ENCODE data around the gene FUBP3. TPM values are rescaled to one million over a fixed set of nuclear protein-coding genes. Genes with fewer than 3 reads are reported as not detected.
"Not testable (repeated sequence)": the region's sequence is repeated elsewhere in the genome, so short reads cannot be mapped to it uniquely, and the experiment has no call there.

The FUBP3 gene
- total and polyA plus RNA-seq, 12 donors, result 18.3 to 52.3 (median 39.3) TPM

DNA sequence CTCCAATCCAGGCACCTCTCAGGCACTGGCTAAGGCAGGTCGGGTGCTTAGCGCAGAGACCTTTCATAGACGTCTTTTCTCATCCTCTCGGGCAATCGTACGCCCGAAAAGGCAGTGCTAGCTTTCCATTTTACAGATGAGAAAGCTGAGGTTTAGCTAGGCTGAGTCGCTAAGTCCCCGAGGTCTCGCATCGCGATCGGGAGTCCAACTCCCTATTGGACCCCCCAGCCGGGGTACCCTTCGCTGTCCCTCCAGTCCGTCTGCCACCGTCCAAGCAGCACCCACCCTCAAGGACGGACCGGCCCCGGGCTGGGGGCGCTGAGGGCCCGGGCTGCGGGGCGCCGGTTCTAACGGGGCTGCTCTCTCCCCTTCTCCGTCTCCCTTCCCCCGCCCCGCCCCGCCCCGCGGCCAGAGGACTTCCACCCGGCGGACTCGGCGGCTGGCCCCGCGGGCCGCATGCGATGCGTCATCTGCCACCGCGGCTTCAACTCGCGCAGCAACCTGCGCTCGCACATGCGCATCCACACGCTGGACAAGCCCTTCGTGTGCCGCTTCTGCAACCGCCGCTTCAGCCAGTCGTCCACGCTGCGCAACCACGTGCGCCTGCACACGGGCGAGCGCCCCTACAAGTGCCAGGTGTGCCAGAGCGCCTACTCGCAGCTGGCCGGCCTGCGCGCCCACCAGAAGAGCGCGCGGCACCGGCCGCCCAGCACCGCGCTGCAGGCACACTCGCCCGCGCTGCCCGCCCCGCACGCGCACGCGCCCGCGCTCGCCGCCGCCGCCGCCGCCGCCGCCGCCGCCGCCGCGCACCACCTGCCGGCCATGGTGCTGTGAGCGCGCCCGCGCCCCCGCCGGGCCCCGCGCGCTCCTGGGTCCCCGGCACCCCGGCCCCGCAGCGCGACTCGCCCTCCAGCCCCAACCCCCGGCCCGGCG is 101.7 kb downstream of the FUBP3 start:
- Histone ChIP-seq H3K9me3 (replicated peaks in 1 of 3) (no peaks in the 10 kb centered on the region), H3K4me3 (peak overlapping the region in 2 of 4 donors; percentile 20 to 54), H3K27me3 (no peaks in the 10 kb centered on the region), H3K36me3 (replicated peaks in 1 of 2) (no peaks in the 10 kb centered on the region), H3K4me1 (replicated peaks in 1 of 2) (peaks cover 8 to 13% of the 10 kb centered on the region in 2 donors), H3K27ac (peak overlapping the region in 1 of 5 donors; percentile 63)
- DNase-seq, result peak; percentile 86 to 91 (median 90)
- TF ChIP-seq CTCF (IDR thresholded peaks at IDR 0.05), result no peak
- TF ChIP-seq POLR2A (IDR thresholded peaks at IDR 0.05), result no peak
- WGBS, 4 donors, result 2 to 23% (median 5%) methylated on average over 9 to 97 of the region's 116 CpGs
- intact Hi-C loops (cut with DNase I), result no loop called here

DNA sequence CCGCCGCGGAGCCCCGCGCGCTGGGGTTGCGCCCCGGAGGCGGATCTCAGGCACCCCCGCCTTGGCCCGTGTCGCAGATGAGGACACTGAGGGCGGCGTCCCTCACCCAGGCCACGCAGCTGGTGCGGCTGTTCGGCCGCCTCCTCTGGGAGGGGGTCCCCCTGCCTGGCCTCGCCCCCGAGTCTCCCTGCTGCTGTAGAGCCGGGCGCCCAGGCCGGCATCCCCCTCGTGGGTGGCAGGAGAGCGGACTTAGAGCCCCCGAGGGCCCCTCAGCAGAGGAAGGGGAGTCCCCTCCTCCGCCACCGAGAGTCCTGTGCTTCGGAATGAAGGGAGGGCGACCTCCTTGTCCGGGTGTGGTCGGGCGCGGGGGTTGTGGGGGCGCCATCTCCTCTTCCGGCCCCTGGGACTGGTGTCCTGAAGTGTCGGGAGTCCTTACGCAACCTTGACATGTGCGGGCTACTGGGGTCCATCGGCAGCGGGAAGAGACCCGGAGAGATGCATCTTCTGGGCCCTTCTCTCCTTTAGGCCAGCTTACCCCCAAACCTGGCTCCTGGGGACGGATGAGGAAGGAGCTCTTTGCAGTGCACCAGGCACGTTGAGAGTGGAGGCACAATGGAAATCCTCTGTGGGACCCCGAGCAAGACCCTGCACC is 102.5 kb downstream of the FUBP3 start:
- H3K27ac ChIP-seq, result peak overlapping the region in 2 of 5 donors; percentile 38 to 63
- intact Hi-C loops (cut with DNase I), result loop anchor here in 1 of 2 donors (2.0 kb wide), 1 partner anchor 221 kb away; no protein-coding TSS in a partner anchor
- peak overlapping the region in 2 of 4 donors; percentile 16 to 54 for H3K4me3 ChIP-seq
- WGBS, 4 donors, result 0 to 1% (median 1%) methylated on average over 4 to 45 of the region's 45 CpGs; no CpG with 5 or more reads in 1 of the 4 donors
- TF ChIP-seq CTCF (IDR thresholded peaks at IDR 0.05), result no peak
- TF ChIP-seq POLR2A (IDR thresholded peaks at IDR 0.05), result no peak
- H3K4me1 ChIP-seq (replicated peaks in 1 of 2), result peaks cover 8 to 13% of the 10 kb centered on the region in 2 donors
- DNase-seq, result no peak
- no peaks in the 10 kb centered on the region for H3K27me3 ChIP-seq
- H3K9me3 ChIP-seq (replicated peaks in 1 of 3), result no peaks in the 10 kb centered on the region
- H3K36me3 ChIP-seq (replicated peaks in 1 of 2), result no peaks in the 10 kb centered on the region

DNA sequence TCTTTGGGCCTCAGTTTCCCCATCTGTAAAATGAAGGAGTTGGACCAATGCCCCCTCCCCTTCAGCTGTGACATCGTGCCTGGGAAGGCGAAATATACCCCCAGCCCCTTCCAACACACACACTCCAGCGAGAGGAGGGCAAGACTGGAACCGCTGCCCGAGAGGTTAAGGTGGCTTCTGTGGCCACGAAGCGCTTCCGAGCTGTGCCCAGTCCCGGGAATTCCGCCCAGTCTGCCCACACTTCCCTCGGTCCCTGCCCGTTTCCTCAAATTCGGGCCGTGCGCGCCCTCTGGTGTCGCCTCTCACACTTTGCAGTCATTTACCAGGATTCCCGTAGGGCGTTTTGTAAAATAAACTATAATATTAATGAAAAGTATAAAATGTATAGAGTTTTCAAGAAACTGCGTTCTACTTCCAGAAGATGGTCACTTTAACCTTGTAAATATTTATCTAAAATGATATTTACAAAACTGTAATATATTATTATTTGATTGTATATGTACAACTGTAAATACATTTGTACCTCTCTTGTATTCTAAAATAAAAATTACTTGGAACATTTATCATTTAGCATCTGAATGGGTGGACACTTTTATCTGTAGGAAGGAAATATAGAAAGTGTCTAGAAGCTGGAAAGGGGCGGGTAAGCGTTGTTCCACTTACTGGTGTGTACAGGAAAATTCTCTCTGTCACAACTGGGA is 103.2 kb downstream of the FUBP3 start:
- Histone ChIP-seq H3K4me1 (replicated peaks in 1 of 2) (peaks cover 8 to 13% of the 10 kb centered on the region in 2 donors), H3K36me3 (replicated peaks in 1 of 2) (no peaks in the 10 kb centered on the region), H3K27me3 (no peaks in the 10 kb centered on the region), H3K27ac (no peak overlapping the region), H3K9me3 (replicated peaks in 1 of 3) (no peaks in the 10 kb centered on the region), H3K4me3 (peak overlapping the region in 1 of 4 donors; percentile 54)
- DNase-seq, result peak; percentile 79 to 91 (median 88)
- WGBS, 4 donors, result 2 to 4% (median 3%) methylated on average over 16 to 22 of the region's 22 CpGs
- peak in 1 of 2 donors; percentile 24 for TF ChIP-seq POLR2A (IDR thresholded peaks at IDR 0.05)
- TF ChIP-seq CTCF (IDR thresholded peaks at IDR 0.05), result peak; percentile 62 to 88 (median 85)
- intact Hi-C loops (cut with DNase I), result loop anchor here (1.0 to 2.0 kb wide), 2 partner anchors 221 to 222 kb away; no protein-coding TSS in a partner anchor

GRCh38 chr9:130685104-130685503 is 105.7 kb downstream of the FUBP3 start:
- DNase-seq, result no peak
- Histone ChIP-seq H3K4me1 (replicated peaks in 1 of 2) (peaks cover 8 to 17% of the 10 kb centered on the region in 2 donors), H3K4me3 (no peak overlapping the region), H3K27ac (no peak overlapping the region), H3K36me3 (replicated peaks in 1 of 2) (no peaks in the 10 kb centered on the region), H3K9me3 (replicated peaks in 1 of 3) (no peaks in the 10 kb centered on the region), H3K27me3 (no peaks in the 10 kb centered on the region)
- intact Hi-C loops (cut with DNase I), result no loop called here
- no peak for TF ChIP-seq POLR2A (IDR thresholded peaks at IDR 0.05)
- TF ChIP-seq CTCF (IDR thresholded peaks at IDR 0.05), result no peak

DNA sequence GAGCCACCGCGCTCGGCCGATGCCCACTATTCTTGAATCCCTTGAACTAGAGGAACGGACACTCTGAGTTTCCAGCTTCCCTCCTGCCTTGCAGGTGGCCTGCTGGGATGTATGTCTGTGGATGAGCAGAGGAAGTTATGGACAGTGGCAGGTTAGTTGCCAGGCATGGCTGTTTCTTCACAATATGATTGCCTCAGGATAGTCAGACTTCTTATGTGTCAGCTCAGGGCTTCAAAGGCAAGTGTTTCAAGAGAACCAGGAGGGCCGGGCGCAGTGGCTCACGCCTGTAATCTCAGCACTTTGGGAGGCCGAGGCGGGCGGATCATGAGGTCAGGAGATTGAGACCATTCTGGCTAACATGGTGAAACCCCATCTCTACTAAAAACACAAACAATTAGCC is 106.6 kb downstream of the FUBP3 start:
- H3K4me3 ChIP-seq; H3K9me3 ChIP-seq (replicated peaks in 1 of 3); DNase-seq; H3K27ac ChIP-seq; H3K36me3 ChIP-seq (replicated peaks in 1 of 2); intact Hi-C loops (cut with DNase I); H3K27me3 ChIP-seq: not testable (repeated sequence)
- H3K4me1 ChIP-seq (replicated peaks in 1 of 2), result peaks cover 8 to 13% of the 10 kb centered on the region in 2 donors
- 89 to 94% (median 94%) methylated on average over 11 of the region's 11 CpGs for WGBS, 4 donors

Measured in adrenal gland (tissue), 12 donors.